T-helper 17 cell (primary cell): ENCODE measurements around the gene SLC29A2. TPM values are rescaled to one million over a fixed set of nuclear protein-coding genes. Genes with fewer than 3 reads are reported as not detected.
A peak's percentile ranks its signal among the peaks of the same experiment; 100 is the strongest.

Experiments used
- ATAC-seq: fragments of 150-1000 bp; cut with Tn5 transposase; 2 replicates; pipeline ENCODE4 v1.10.0; 2021; ENCODE audit warnings: mild to moderate bottlenecking, moderate library complexity
- DNase-seq, 3 donors: peaks; one replicate each; pipeline versions ENCODE4 v3.0.0 to v3.0.0-alpha.2; 2020 to 2021
- H3K9me3 ChIP-seq: one replicate; pipeline ENCODE4 v1.7.0; 2013; ENCODE audit warnings: low read length, mild to moderate bottlenecking; ENCODE audit not compliant: control insufficient read depth, poor library complexity, severe bottlenecking
- H3K27ac Mint-ChIP-seq: one replicate; pipeline ENCODE4 v1.8.0; 2022; ENCODE audit warnings: mild to moderate bottlenecking, moderate library complexity, mixed read lengths
- H3K27me3 Mint-ChIP-seq: one replicate; pipeline ENCODE4 v1.8.0; 2022; ENCODE audit warnings: mixed read lengths
- H3K36me3 Mint-ChIP-seq: one replicate; pipeline ENCODE4 v1.8.0; 2022; ENCODE audit warnings: low read depth, mixed read lengths
- H3K4me1 Mint-ChIP-seq: one replicate; pipeline ENCODE4 v1.8.0; 2022; ENCODE audit warnings: mild to moderate bottlenecking, mixed read lengths
- H3K4me3 Mint-ChIP-seq: one replicate; pipeline ENCODE4 v1.8.0; 2022; ENCODE audit warnings: mild to moderate bottlenecking, moderate library complexity, mixed read lengths
- total RNA-seq, 4 donors: library from RNA in 2 of 4; stranded (reverse) in 2 of 4; gene quantifications; one replicate each; pipeline ENCODE4 v1.2.3 and lab custom pipeline; 2022 to 2026

SLC29A2 gene
- total RNA-seq, 2 donors from 2014 or later, result 5.4 TPM

DNA sequence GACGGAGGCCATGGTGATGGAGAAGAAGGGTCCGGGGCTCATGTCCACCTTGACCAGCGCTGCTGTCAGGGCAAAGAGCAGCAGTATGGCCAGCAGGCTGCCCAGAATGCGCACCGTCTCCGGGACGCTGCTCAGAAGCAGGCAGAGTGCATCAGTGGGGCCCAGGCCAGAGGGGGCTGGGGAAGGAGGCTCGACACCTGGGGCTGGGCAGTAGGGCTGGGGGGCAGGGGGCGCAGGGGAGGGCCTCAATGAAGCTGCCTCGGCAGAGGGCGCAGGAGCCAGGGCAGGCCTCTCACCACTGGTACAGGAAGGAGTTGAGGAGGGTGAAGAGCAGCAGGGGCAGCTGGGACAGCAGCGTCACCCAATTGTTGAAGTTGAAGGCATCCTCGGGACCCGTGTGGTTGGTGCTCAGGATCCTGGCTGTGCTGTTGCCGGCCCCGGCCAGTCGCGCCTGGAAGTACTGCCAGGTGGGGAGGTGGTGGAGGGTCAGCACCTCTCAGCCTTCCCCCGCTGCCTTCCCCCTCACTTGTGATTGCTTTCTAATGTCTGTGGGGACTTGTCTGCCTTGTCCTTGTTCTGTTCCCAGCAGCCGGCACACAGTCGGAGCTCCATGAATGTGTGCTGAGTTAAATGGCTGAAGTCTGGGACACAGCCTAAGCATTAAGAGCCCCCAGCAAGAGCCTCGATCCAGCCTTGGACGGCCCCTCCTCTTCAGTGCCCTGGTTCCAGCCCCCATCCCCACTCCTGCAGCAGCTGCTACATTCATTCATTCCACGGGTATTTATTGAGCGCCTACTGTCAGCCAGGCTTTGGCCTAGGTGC lies 2.3 kb downstream of the SLC29A2 start:
- Mint-ChIP-seq H3K36me3 (no peaks in the 10 kb centered on the region), H3K4me3 (no peak overlapping the region), H3K4me1 (peaks cover 8% of the 10 kb centered on the region), H3K27me3 (no peaks in the 10 kb centered on the region), H3K27ac (no peak overlapping the region)
- DNase-seq, result no peak
- H3K9me3 ChIP-seq, result no peaks in the 10 kb centered on the region
- ATAC-seq, result no peak

DNA sequence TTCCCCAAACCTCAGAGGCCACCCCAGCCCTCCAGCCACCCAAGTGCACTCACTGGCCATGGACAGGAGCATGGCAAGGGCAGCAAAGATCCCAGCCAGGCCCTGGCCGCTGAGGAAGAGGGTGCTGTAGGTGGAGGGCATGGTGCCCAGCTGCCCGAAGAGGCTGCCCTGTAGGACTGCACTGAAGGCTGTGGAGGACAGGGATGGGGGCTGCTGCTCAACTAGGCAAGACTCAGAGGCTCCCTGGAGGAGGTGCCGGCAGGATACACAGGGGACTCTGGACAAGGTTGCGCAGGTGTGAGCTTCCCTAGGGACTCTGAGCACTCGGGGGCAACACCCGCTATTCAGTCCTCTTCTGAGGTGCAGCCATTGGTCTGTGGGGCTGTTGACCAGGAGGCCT lies 3.1 kb downstream of the SLC29A2 start:
- ATAC-seq (no peak), DNase-seq (no peak)
- H3K9me3 ChIP-seq, result no peaks in the 10 kb centered on the region
- H3K36me3 Mint-ChIP-seq, result no peaks in the 10 kb centered on the region
- no peaks in the 10 kb centered on the region for H3K27me3 Mint-ChIP-seq
- peaks cover 8% of the 10 kb centered on the region for H3K4me1 Mint-ChIP-seq
- no peak overlapping the region for H3K4me3 Mint-ChIP-seq
- no peak overlapping the region for H3K27ac Mint-ChIP-seq

DNA sequence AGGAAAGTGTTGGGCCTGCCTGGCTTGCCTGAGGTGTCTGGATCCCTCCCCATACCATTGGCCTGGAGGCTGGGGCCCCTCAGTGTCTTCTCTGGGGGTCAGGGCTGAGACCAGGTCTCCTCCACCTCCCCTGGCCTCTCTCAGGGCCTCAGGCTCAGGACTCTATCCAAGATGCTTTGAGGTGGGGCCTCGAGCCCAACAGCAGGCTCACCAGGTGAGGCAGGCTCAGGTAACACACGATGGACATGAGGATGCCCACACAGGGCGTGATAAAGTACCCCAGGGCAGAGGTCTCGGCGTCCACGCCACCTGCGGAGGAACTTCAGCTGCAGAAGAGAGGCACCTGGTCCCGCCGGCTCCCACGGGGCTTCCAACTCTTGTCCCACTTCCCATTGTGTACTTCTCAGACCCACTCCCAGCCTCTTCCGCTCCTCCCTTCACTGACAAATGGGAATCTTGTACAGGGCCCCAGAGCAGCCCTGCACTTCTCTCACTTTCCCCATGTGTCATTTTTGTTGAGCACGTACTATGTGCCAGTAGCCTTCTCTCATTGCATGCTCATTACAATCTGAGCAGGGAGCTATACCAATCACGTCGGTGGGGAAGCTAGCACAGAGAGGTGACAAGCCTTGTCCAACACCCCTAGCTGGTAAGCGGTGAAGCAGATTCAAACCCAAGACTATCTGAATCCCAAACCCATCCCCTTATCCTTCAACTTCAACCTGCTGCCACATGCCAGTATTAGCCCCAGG lies 3.8 kb downstream of the SLC29A2 start:
- Mint-ChIP-seq H3K36me3 (no peaks in the 10 kb centered on the region), H3K4me1 (peaks cover 8% of the 10 kb centered on the region), H3K4me3 (no peak overlapping the region), H3K27me3 (no peaks in the 10 kb centered on the region), H3K27ac (no peak overlapping the region)
- DNase-seq, result no peak
- ATAC-seq, result no peak
- no peaks in the 10 kb centered on the region for H3K9me3 ChIP-seq

DNA sequence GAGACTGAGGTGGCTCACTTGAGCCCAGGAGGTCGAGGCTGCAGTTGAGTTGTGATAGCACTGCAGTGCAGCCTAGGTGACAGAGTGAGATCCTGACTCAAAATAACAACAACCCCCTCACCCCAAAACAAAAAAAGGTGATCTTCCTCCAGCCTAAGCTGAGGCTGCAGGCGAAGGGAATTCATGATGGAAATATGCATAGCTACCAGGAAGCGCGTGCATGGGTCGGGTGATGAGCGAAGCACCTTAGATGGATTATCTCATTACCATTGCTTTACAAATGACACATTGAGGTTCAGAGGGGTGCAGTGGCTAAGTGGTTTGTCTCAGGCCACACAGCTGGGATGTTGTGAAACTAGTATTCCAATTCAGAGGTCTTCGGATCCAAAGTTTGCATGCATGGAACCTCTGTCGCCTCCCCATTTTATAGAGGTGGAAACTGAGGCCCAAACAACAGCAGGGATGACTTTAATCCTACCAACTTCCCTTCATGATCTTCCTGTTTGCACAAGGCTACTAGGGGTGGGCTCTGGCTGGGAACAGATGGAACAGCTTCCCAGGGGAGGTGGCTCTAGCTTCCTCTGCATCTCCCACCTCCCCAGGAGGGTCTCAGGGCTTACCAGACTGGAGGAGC lies 4.6 kb downstream of the SLC29A2 start:
- DNase-seq (no peak), ATAC-seq (no peak)
- H3K9me3 ChIP-seq, result no peaks in the 10 kb centered on the region
- Mint-ChIP-seq H3K27me3 (no peaks in the 10 kb centered on the region), H3K4me1 (peaks cover 8% of the 10 kb centered on the region), H3K36me3 (no peaks in the 10 kb centered on the region), H3K27ac (no peak overlapping the region), H3K4me3 (no peak overlapping the region)

DNA sequence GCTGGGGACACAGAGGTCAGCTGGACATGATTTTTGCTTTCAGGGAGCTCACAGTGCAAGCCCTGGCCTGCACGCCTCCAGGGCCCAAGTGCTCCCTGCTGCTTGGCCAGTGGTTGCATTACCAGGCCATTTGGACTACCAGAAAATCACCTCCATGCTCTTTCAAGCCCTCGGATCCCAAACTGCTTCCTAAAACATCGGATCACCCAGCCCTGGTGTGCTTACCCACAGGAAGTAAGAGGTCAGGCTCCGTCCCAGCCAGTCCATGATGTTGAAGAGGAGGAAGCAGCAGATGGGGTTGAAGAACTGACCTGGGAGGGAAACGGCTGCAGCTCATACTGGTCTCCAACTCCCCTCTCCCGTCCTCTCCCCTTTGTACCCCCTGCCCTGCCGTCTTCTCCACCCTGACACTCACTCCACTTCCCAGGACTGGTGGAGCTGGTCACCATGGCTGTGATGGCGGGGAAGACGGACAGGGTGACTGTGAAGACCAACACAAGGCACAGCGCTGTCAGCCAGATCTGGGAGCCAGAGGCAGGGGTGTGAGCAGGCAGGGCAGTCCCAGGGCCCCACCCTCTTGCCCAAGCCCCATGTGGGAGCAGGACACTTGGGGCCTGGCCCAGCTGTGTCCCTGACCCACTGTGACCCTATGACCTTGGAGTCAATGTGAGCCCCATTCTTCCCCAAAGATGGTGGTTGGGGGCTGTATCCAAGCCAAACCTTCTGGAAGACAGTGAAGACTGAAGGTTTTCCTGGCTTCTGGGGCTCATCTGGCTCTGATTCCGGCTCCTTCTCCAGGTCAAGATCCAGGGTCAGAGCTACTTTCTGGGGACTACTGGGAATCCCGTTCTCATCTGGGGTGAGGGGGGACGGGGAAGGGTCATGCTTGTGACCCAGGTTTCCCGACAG lies 5.6 kb downstream of the SLC29A2 start:
- H3K9me3 ChIP-seq, result no peaks in the 10 kb centered on the region
- no peak for DNase-seq
- Mint-ChIP-seq H3K27me3 (no peaks in the 10 kb centered on the region), H3K27ac (no peak overlapping the region), H3K4me1 (peaks cover 10% of the 10 kb centered on the region), H3K36me3 (no peaks in the 10 kb centered on the region), H3K4me3 (no peak overlapping the region)
- ATAC-seq, result no peak

DNA sequence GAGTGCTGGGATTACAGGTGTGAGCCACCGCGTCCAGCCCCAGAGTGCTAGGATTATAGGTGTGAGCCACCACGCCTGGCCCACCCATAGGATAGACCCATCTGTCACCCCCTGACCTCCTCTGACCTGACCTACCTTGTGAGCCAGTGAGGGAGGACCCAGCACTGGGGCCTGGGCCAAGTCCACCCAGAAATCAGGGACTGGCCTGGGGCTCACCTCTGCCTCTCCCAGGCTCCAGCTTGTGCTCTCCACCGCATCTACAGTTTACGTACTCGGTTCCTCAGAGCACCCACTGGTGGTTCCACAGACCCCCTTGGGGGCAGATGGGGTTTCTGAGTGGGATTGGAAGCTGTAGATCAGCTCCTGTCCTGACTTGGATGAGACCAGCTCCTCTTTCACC lies 6.4 kb downstream of the SLC29A2 start:
- H3K27ac Mint-ChIP-seq, result no peak overlapping the region
- H3K27me3 Mint-ChIP-seq, result no peaks in the 10 kb centered on the region
- no peaks in the 10 kb centered on the region for H3K36me3 Mint-ChIP-seq
- DNase-seq (no peak), ATAC-seq (no peak)
- no peak overlapping the region for H3K4me3 Mint-ChIP-seq
- peaks cover 8% of the 10 kb centered on the region for H3K4me1 Mint-ChIP-seq
- H3K9me3 ChIP-seq, result no peaks in the 10 kb centered on the region

DNA sequence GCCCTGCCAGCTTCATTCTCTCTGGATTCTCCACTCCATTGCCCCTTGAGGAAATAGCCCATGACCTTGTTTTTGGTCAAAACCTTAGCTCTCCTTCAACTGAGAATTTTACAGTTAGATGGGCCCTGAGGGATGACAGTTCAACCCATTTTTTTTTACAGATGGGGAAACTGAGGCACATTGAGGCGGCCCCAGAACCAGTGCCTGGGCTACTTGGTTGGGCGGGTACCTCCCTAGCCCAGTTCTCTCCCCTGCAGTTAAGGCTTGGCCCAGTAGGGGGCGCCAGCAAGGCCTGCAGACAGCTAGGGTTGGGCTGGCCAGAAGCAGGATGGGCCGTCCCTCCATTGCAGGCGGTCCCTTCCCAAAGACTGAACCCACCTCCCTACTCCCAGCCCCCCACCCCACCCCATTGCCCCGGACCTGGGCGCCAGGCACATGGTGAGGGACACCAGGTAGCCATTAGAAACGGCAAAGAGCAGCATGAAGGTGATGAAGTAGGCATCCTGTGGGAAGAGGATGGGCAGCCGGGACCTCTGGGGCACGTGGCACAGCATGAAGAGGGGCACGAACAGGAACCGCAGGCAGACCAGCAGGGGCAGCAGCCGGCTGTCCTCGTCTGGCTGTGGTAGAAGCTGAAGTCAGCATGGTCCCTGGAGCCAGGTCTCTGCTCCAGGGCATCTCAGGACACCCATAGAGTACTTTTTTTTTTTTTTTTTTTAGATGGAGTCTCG lies 7.6 kb downstream of the SLC29A2 start:
- H3K4me3 Mint-ChIP-seq, result no peak overlapping the region
- peak; percentile 65 for ATAC-seq
- H3K27ac Mint-ChIP-seq, result no peak overlapping the region
- DNase-seq, result peak; percentile 39 to 69 (median 44)
- no peaks in the 10 kb centered on the region for H3K9me3 ChIP-seq
- no peaks in the 10 kb centered on the region for H3K36me3 Mint-ChIP-seq
- H3K4me1 Mint-ChIP-seq, result peaks cover 2% of the 10 kb centered on the region
- H3K27me3 Mint-ChIP-seq, result no peaks in the 10 kb centered on the region

DNA sequence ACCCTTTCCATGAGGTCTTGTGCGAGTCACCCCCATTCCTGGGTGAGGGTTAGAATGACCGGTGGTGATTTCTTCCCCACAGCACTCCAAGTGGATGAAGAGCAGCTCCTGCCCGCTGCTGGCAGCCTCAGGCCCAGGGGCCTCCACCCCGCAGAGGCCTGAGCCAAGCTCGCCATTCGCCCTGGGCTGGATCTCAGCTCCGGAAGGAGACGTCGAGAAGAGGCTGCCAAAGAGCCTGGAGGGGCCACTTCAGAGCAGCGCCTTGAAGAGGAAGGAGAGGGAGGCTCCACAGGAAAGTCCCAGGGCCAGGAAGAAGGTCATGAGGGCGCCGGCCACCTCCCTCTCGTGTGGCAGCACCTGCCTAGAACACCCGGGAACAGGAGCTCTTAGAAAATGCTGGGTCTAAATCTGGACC lies 8.4 kb downstream of the SLC29A2 start:
- no peaks in the 10 kb centered on the region for H3K9me3 ChIP-seq
- Mint-ChIP-seq H3K4me1 (peaks cover 2% of the 10 kb centered on the region), H3K27ac (no peak overlapping the region), H3K4me3 (no peak overlapping the region), H3K27me3 (no peaks in the 10 kb centered on the region), H3K36me3 (no peaks in the 10 kb centered on the region)
- DNase-seq, result no peak
- no peak for ATAC-seq

DNA sequence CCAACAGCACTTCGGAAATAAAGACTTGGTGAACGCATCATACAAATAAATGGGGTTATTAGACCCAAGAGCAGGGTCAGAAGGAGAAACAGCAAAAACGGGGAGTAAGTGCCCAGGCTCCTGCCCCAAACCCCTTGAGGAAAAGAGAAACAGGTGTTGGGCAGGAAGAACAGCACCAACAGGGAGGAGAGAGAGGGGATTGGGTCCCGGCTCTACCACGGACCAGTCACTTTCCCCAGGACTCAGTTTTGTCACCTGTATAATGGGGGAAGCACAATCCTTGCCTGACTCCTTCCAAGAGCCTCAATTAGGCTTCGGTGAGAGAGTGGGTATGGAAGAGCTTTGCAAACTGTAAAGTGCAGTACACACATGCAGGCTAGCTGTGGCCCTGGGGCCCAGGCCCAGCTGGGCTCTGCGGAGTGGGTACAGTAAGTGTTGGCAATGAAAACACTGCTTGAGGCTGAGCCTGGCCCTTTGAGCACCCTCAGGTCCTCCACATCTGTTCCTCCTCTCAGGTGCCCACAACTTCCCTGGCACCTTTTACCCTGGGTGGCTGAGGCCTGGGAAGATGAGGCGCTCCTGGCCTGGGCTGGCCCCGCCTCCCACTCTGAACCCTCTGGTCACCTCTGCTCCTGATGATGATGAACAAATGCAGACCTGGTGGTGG lies 8.9 kb downstream of the SLC29A2 start:
- Mint-ChIP-seq H3K27ac (no peak overlapping the region), H3K4me1 (peaks cover 2% of the 10 kb centered on the region), H3K4me3 (no peak overlapping the region)

DNA sequence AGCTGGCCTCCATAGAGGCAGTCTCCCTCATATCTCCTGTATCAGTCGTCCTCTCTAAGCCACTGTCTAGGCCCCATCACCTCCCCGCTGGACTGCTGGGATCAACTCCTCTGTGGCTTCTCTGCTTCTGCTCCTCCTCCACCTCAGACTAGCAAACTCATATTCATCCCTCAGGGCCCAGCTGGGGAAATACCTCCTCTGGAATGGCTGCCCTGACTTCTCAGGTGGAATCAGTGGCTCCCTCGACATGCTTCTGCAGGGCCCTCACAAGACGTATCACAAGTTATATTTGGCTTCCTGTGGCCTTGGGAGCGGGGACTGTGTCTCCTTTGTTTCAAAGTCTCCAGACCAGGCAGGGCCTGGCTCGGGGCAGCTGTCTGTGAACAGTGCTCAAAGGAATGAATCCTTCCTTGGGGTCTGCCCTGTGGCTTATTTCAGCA lies 10.0 kb downstream of the SLC29A2 start:
- Mint-ChIP-seq H3K27ac (no peak overlapping the region), H3K27me3 (no peaks in the 10 kb centered on the region), H3K4me1 (peaks cover 2% of the 10 kb centered on the region), H3K4me3 (no peak overlapping the region), H3K36me3 (no peaks in the 10 kb centered on the region)
- ATAC-seq (no peak), DNase-seq (no peak)
- no peaks in the 10 kb centered on the region for H3K9me3 ChIP-seq

More for the DNA sequence above, 8.9 kb downstream of the SLC29A2 start:
- no peak for ATAC-seq
- no peak for DNase-seq
- no peaks in the 10 kb centered on the region for H3K36me3 Mint-ChIP-seq
- no peaks in the 10 kb centered on the region for H3K9me3 ChIP-seq
- H3K27me3 Mint-ChIP-seq, result no peaks in the 10 kb centered on the region

DNA sequence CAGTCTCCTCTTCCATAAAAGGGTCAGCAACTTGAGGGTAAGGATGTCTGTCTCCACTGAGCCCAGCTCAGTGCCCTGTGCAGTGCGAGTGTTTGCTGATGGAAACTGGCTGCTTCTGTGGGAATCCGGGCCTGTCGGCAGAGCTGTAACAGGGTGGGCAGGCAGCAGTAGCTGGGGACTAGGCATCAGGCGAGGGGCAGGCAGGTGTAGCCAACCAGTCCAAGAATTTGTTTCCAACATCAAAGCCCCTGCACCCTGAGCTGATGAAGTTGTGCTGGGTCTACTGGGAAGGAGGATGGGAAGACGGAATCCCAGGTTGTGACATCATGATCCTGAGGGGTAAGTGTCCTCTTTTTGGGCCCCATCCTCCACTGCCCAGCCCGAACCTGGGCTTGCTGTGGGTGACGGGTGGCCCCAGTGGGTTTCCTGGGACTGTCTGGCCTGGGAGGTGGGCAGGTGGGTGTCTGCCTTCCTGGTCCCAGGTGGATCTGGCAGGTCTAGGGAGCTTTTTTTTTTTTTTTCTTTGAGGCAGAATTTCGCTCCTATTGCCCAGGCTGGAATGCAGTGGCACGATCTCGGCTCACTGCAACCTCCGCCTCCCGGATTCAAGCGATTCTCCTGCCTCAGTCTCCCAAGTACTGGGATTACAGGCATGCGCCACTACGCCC lies 11.0 kb downstream of the SLC29A2 start:
- DNase-seq (no peak), ATAC-seq (no peak)
- H3K9me3 ChIP-seq, result no peaks in the 10 kb centered on the region
- Mint-ChIP-seq H3K4me3 (no peak overlapping the region), H3K4me1 (peaks cover 2% of the 10 kb centered on the region), H3K36me3 (no peaks in the 10 kb centered on the region), H3K27me3 (no peaks in the 10 kb centered on the region), H3K27ac (no peak overlapping the region)
